NCI-H146 treated with DMSO at 0.1 percent for 48 hours (cell line): Measurements from ENCODE around the gene MCF2L2.
A peak's percentile ranks its signal among the peaks of the same experiment; 100 is the strongest.

Experiments
- DNase-seq: peaks from one replicate; lab custom pipeline; 2025; ENCODE audit not compliant: unreplicated experiment; lab: John Stamatoyannopoulos, UW

Gene MCF2L2

GRCh38 chr3:183272791-183273190 is 155.6 kb downstream of the MCF2L2 start:
- no peak for DNase-seq

- no peak for DNase-seq
These were observed 156.3 kb downstream of the MCF2L2 start for GRCh38 chr3:183272142-183272541.

- DNase-seq = no peak
These were observed 158.1 kb downstream of the MCF2L2 start for GRCh38 chr3:183270344-183270743.

DNA sequence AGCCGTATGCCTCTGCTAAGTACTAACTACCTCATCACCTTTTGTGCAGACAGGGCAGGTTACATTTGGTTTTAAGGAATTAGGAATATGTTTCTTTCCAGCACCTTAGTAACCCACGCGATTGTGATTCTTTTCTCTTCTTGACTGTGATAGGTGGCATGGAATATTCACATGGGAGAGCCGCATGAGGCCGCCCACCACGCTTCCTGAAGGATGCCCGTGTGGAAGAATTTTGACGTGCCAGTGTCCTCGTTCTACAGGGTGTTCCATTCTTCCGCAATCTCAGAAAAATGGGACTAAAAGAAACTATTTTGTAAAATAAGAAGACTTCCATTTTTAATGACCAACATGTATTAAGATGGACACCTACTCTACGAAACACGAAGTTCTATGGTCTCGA is 159.1 kb downstream of the MCF2L2 start:
- no peak for DNase-seq

GRCh38 chr3:183268366-183268765 is 160.1 kb downstream of the MCF2L2 start:
- no peak for DNase-seq

DNA sequence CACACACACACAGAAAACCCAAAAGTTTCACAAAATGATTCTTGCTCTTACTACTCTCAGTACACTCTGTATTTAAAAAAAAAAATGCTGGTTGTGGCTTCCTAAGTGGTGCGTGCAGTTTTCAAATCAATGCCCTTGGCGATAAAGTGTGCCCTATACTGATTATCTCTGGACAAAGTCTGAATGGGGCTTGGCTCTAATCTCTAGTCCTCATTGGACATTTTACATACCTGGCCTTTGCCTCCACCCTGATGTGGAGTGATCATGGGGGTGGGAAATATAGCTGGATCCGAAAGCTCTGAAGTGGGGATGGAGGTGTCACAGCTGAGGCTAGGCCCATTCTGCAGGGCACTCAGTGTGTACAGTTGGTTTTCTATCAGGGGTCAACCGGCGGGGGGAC is 161.3 kb downstream of the MCF2L2 start:
- no peak for DNase-seq

- no peak for DNase-seq
These were observed 162.0 kb downstream of the MCF2L2 start for GRCh38 chr3:183266454-183266853.

- DNase-seq = peak; percentile 43
These were observed 162.5 kb downstream of the MCF2L2 start for GRCh38 chr3:183265834-183266417.

GRCh38 chr3:183265157-183265642 is 163.2 kb downstream of the MCF2L2 start:
- DNase-seq = no peak

- no peak for DNase-seq
These were observed 164.2 kb downstream of the MCF2L2 start for GRCh38 chr3:183264268-183264667.

GRCh38 chr3:183262875-183263378 is 165.5 kb downstream of the MCF2L2 start:
- DNase-seq = no peak

GRCh38 chr3:183261151-183261724 is 167.2 kb downstream of the MCF2L2 start:
- DNase-seq = no peak

- DNase-seq = no peak
These were observed 168.1 kb downstream of the MCF2L2 start for GRCh38 chr3:183260167-183260904.

DNA sequence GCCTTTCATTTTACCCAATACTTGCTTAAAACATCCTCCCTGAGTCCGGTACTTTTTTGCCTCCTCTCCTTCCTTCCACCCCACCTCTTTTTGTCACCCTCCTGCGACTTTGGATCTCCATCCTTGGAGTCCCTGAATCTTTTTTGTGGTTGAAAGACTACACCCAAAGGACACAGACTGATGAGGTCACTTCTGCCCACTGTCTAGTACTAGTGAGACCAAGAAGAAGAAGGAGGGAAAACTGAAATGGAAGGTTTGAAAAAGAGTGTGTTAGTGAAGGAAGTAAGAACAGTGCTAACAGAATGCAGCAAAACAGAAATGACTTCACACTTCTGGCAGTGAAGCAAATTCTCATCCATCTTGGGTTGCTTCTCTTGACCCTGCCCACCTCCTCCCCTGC is 168.8 kb downstream of the MCF2L2 start:
- DNase-seq = no peak

DNA sequence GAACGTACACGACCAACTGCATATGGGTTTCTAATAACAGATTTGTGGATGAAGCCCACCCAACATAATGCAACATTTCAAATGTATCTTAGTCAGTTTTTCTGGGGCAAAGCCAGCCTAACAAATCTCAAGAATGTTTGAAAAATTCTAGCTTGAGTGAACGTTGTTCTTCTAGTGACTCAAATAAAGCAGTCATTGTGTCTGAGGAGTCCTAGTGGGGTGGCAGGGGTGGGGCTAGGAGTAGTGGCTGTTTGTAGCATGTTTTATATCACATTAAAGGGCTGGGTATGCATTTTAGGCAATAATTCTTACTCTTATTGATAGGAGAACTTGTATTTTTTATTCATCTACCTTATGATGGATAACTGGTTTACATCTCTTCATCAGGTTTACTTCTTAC is 169.3 kb downstream of the MCF2L2 start:
- DNase-seq = no peak

GRCh38 chr3:183255348-183255730 is 173.1 kb downstream of the MCF2L2 start:
- DNase-seq = no peak

- no peak for DNase-seq
These were observed 173.7 kb downstream of the MCF2L2 start for GRCh38 chr3:183254487-183255347.

DNA sequence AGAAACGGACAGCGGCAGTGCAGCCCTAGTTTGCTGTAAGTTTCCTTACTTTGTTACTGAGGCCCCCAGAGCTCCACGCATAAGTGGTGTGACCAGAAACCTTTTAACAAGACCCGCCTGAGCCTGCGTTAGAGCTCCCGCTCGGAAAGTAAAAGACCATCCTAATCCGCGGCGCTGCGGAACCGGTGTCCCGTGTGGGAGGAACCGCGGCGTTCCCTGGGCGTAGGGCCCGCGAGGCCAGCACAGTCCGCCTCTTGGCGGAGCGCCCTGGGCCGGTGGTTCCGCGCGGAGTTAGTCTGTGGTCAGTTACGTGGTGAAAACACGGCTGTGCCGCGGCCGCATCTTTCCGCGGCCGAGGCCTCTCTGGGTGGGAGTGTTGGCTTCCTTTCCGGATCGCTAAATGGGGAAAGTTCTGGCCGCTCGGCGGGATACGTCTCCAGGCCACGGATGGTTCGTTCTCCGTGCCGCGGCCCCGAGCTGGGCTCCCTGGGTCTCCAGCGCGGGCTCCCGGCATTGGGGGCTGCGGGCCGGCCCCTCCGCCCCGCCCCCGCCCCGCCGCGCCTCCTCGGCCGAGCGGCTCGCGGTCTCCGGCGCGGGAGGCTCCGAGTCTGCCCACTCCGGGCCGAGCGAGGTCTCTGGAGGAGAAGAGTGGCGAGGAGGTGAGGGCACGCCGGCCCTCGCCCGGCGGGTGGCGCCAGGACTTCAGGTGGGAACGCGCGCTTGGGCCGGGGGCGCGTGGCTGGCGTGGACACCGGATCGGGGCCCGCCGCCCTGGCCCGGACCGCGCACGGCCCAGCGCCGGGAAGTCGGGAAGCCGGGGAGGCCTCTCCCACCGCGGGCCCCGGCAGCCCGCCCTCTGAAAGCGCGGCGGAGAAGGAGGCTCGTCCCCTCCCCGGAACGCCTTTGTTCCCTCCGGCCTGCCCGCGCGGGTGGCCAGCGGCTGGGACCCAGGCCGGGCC is 174.6 kb downstream of the MCF2L2 start:
- DNase-seq = peak; percentile 54

GRCh38 chr3:183252973-183253527 is 175.4 kb downstream of the MCF2L2 start, which contains the start of gene B3GNT5:
B3GNT5 (plus strand) TSS chr3:183253253; CDS start chr3:183269799, 16,546 bp downstream.
- DNase-seq = peak; percentile 85
